Measurements from ENCODE around the gene SLC45A1.

Gene SLC45A1

DNA sequence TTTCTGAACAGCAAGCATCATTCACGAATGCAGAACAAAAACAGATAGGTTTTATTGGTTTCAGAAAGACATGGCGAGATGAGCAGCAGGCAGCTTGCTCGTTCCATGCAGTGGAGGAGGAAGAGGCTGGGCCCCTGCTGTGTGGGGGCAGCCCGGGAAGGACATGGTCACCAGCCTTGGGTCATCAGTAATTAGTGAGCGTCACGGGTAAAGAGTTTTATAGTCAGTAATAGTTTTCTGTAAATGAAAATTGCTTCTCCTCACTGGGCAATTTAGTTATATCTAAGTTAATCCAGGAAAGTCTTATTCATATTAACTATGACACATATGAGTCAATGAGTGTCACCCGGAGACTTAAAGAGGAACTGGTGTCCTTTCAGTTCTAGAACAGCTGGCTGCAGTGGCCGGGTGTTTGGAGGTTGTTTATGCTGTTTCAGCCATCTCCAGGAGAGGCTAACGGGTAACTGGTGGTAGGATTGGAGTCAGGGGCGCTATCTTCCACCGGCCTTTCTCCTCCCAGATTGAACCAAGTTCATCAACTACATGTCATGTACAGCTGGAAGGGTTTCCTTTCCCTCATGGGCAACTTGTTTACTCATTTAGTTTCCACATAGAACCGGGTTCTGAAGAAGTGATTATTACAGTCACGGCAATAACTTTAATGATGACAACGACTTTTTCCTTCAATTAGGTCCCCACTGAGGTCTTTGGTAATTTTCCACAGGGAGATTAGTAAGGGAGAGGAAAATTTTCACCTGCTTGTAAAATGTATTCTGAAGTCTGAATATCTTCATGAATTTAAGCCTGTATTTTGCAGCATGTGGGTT, 34.6 kb upstream of the SLC45A1 start:
- no peak for TF ChIP-seq CTCF (IDR thresholded peaks at IDR 0.05; ENCODE audit: extremely low read depth, missing control alignments)
- DNase-seq (ENCODE audit: low spot score) = peak; percentile 80

DNA sequence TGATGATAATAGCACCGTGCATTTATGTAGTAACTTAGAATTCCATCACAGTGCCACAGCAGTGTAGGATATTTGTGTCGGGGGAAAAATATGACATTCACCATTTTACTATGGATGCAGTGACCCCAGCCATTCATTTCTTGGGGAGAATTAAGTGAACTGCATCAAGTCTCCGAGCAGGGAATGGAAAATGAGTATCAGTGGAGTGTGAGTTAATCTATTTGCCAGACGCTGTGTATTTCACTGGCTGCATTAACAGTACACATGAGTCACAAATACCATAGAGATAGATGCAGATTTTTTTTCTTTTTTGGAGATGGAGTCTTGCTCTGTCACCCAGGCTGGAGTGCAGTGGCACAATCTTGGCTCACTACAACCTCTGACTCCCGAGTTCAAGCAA, 33.8 kb upstream of the SLC45A1 start:
- TF ChIP-seq CTCF (IDR thresholded peaks at IDR 0.05; ENCODE audit: extremely low read depth, missing control alignments) = no peak
- no peak for DNase-seq (ENCODE audit: low spot score)

- TF ChIP-seq CTCF (IDR thresholded peaks at IDR 0.05; ENCODE audit: extremely low read depth, missing control alignments) = no peak
- DNase-seq (ENCODE audit: low spot score) = no peak
Measured at GRCh38 chr1:8285103-8285502, 32.8 kb upstream of the SLC45A1 start.

GRCh38 chr1:8285965-8286364, 31.9 kb upstream of the SLC45A1 start:
- DNase-seq (ENCODE audit: low spot score) = no peak
- TF ChIP-seq CTCF (IDR thresholded peaks at IDR 0.05; ENCODE audit: extremely low read depth, missing control alignments) = no peak

DNA sequence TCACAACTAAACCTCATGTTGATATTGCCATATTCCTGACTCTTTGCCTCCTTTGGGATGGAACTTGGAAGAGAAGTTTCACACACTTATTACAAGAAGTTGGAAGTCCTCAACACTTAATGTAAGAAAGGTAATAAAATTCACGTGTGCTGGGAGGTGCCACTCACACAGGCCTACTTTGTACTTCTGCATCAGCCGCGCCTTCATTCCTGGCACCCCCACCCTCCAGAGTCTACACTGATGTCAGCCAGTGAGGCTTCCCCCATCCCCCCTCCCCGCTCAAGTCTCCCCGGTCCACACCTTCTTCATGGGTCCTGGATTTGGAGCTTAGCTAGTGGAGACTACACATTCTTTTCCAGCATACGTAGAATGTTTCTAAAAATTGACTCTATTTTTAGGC, 24.8 kb upstream of the SLC45A1 start:
- no peak for TF ChIP-seq CTCF (IDR thresholded peaks at IDR 0.05; ENCODE audit: extremely low read depth, missing control alignments)
- no peak for DNase-seq (ENCODE audit: low spot score)

DNA sequence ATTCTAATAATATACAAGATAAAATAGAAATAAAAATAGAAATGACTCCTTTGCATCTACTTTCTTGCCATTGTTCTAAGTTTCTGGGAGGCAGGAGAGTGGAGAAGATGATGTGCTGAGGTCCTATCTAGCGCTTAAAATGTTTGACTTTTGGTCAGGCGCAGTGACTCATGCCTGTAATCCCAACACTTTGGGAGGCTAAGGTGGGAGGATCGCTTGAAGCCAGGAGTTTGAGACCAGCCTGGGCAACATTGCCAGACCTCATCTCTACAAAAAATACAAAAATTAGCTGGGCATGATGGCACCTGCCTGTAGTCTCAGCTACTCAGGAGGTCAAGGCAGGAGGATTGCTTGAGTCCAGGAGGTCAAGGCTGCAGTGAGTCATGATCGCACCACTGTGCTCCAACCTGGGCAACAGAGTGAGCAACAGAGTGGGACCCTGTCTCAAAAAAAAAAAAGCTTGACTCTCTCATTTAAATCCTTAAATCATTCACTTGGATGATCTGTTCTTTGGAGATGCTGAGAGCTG, 24.2 kb upstream of the SLC45A1 start:
- no peak for DNase-seq (ENCODE audit: low spot score)
- no peak for TF ChIP-seq CTCF (IDR thresholded peaks at IDR 0.05; ENCODE audit: extremely low read depth, missing control alignments)

DNA sequence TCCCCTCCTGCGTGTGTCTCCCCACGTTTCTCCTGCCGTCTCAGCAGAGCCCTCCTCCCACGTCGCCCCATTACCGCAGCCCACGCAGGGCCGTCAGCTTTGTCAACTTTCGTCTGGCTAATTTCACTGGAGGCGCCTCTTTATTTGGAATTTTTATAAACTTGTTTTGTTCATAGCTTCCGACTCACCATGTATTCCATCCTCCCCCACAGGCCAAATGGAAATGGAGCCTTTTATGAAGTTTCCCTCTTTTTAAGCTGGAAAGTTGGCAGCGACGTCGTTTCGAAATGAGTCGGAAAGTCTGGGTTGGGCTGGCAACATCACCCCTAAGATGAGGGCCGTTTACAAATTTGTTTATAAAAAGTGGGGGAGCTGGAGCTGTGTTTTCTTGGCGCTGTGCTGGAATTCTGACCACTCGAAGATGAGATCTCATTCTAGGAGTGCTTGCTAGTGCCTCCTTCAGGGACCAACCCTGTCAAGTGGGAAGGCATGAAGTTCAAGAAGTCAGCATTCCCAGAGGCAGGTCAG, 23.7 kb upstream of the SLC45A1 start:
- TF ChIP-seq CTCF (IDR thresholded peaks at IDR 0.05; ENCODE audit: extremely low read depth, missing control alignments) = no peak

More for the DNA sequence above, 23.7 kb upstream of the SLC45A1 start:
- DNase-seq (ENCODE audit: low spot score) = no peak
